Neural cell (in vitro differentiated cells): ENCODE data around the gene VPS37B.

Experiments used
- MXI1 ChIP-seq: fragments of 450-650 bp; conservative IDR thresholded peaks from 2 replicates; pipeline ENCODE4 v1.6.1; 2014; ENCODE audit warnings: antibody characterized with exemption, mild to moderate bottlenecking; ENCODE audit not compliant: poor library complexity, severe bottlenecking
- POLR2AphosphoS5 ChIP-seq: IDR thresholded peaks from 2 replicates; pipeline ENCODE4 v1.6.1; 2012
- TF ChIP-seq, protein P1 (sequence below): IDR thresholded peaks from 2 replicates; pipeline ENCODE4 v1.6.1; 2012; ENCODE audit warnings: borderline replicate concordance
- TF ChIP-seq, protein P2 (sequence below): fragments of 450-650 bp; IDR thresholded peaks from 2 replicates; pipeline ENCODE4 v1.5.1; 2014; ENCODE audit warnings: antibody characterized with exemption, mild to moderate bottlenecking, moderate library complexity; ENCODE audit not compliant: poor library complexity, severe bottlenecking

DNA sequence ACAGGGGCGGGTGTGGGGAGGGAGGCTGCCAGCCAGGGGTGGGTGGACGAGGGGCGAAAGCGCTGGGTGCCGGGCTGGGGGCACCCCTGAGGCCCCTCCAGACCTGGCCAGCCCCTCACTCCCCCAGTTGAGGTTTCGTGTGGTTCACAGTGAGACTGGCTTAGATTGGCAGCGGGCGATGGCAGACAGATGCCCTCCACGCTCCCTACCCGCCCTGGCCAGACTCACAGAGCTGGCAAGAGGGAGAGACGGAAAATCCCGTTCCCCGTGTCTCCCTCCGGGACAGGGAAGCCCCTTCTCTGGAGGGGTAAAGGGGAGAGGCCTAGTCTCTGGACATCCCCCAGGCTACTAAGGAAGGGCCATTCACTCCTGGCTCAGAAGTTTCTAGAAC lies 33.2 kb upstream of the VPS37B start:
- TF ChIP-seq, protein P1, sequence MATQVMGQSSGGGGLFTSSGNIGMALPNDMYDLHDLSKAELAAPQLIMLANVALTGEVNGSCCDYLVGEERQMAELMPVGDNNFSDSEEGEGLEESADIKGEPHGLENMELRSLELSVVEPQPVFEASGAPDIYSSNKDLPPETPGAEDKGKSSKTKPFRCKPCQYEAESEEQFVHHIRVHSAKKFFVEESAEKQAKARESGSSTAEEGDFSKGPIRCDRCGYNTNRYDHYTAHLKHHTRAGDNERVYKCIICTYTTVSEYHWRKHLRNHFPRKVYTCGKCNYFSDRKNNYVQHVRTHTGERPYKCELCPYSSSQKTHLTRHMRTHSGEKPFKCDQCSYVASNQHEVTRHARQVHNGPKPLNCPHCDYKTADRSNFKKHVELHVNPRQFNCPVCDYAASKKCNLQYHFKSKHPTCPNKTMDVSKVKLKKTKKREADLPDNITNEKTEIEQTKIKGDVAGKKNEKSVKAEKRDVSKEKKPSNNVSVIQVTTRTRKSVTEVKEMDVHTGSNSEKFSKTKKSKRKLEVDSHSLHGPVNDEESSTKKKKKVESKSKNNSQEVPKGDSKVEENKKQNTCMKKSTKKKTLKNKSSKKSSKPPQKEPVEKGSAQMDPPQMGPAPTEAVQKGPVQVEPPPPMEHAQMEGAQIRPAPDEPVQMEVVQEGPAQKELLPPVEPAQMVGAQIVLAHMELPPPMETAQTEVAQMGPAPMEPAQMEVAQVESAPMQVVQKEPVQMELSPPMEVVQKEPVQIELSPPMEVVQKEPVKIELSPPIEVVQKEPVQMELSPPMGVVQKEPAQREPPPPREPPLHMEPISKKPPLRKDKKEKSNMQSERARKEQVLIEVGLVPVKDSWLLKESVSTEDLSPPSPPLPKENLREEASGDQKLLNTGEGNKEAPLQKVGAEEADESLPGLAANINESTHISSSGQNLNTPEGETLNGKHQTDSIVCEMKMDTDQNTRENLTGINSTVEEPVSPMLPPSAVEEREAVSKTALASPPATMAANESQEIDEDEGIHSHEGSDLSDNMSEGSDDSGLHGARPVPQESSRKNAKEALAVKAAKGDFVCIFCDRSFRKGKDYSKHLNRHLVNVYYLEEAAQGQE = no peak
- TF ChIP-seq POLR2AphosphoS5 (no peak), MXI1 (no peak)
- TF ChIP-seq, protein P2, sequence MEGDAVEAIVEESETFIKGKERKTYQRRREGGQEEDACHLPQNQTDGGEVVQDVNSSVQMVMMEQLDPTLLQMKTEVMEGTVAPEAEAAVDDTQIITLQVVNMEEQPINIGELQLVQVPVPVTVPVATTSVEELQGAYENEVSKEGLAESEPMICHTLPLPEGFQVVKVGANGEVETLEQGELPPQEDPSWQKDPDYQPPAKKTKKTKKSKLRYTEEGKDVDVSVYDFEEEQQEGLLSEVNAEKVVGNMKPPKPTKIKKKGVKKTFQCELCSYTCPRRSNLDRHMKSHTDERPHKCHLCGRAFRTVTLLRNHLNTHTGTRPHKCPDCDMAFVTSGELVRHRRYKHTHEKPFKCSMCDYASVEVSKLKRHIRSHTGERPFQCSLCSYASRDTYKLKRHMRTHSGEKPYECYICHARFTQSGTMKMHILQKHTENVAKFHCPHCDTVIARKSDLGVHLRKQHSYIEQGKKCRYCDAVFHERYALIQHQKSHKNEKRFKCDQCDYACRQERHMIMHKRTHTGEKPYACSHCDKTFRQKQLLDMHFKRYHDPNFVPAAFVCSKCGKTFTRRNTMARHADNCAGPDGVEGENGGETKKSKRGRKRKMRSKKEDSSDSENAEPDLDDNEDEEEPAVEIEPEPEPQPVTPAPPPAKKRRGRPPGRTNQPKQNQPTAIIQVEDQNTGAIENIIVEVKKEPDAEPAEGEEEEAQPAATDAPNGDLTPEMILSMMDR = no peak
